IMR-90 (cell line): Measurements from ENCODE around the gene HDDC2.

Source experiments
- BHLHE40 ChIP-seq: fragments of 150-350 bp; IDR thresholded peaks from 2 replicates; pipeline ENCODE4 v1.6.1; 2016; ENCODE audit warnings: mild to moderate bottlenecking, low read depth, low read length
- CEBPB ChIP-seq: IDR thresholded peaks from 2 replicates; pipeline ENCODE4 v1.6.1; 2012; ENCODE audit warnings: low read depth, low read length, improper control_type of control experiment
- MAFK ChIP-seq: IDR thresholded peaks from 2 replicates; pipeline ENCODE4 v1.6.1; 2012; ENCODE audit warnings: low read depth, low read length, improper control_type of control experiment
- MXI1 ChIP-seq: IDR thresholded peaks from 2 replicates; pipeline ENCODE4 v1.6.1; 2012; ENCODE audit warnings: low read depth, mild to moderate bottlenecking, low read length, moderate library complexity, borderline replicate concordance
- POLR2A ChIP-seq: IDR thresholded peaks from 2 replicates; pipeline ENCODE4 v1.6.1; 2012; ENCODE audit warnings: mild to moderate bottlenecking, low read depth, low read length
- RAD21 ChIP-seq: IDR thresholded peaks from 2 replicates; pipeline ENCODE4 v1.6.1; 2012; ENCODE audit warnings: low read length, improper control_type of control experiment
- RCOR1 ChIP-seq: IDR thresholded peaks from 2 replicates; pipeline ENCODE4 v1.6.1; 2012; ENCODE audit warnings: mild to moderate bottlenecking, low read length, improper control_type of control experiment; ENCODE audit not compliant: insufficient replicate concordance
- SMC3 ChIP-seq: fragments of 150-350 bp; IDR thresholded peaks from 2 replicates; pipeline ENCODE4 v1.6.1; 2016; ENCODE audit warnings: low read depth, mild to moderate bottlenecking, antibody characterized with exemption, low read length, moderate library complexity
- TF ChIP-seq, protein P1 (sequence below): conservative IDR thresholded peaks from 2 replicates; pipeline ENCODE4 v1.5.1; 2012; ENCODE audit warnings: mild to moderate bottlenecking, low read depth, low read length, improper control_type of control experiment

DNA sequence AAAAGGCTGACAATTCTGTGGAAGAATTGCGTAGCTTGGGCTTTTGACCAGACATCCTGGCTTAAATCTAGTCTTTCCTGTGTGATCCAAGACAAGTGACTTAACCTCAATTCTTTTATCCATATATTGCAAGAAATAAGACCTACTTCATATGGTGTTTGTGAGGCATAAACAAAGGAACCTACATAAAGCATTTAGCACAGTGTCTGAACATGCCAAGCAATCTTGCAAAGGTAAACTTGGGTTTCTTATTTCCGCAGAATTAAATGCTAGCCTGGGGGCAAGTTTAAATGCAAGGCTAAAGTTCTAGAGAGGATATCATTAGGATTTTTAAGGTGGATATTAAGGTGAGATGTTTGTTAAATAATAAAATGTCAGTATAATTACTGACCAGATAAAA, 47.9 kb downstream of the HDDC2 start:
- TF ChIP-seq POLR2A (no peak), MXI1 (no peak), RCOR1 (no peak), MAFK (no peak), RAD21 (no peak), BHLHE40 (no peak), SMC3 (no peak), CEBPB (no peak)
- TF ChIP-seq, protein P1, sequence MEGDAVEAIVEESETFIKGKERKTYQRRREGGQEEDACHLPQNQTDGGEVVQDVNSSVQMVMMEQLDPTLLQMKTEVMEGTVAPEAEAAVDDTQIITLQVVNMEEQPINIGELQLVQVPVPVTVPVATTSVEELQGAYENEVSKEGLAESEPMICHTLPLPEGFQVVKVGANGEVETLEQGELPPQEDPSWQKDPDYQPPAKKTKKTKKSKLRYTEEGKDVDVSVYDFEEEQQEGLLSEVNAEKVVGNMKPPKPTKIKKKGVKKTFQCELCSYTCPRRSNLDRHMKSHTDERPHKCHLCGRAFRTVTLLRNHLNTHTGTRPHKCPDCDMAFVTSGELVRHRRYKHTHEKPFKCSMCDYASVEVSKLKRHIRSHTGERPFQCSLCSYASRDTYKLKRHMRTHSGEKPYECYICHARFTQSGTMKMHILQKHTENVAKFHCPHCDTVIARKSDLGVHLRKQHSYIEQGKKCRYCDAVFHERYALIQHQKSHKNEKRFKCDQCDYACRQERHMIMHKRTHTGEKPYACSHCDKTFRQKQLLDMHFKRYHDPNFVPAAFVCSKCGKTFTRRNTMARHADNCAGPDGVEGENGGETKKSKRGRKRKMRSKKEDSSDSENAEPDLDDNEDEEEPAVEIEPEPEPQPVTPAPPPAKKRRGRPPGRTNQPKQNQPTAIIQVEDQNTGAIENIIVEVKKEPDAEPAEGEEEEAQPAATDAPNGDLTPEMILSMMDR = no peak
